IPS-15b (cell line): ENCODE data around the gene PRMT1.

ENCODE experiments used
- H3K27me3 ChIP-seq: one replicate; pipeline ENCODE4 v1.6.1; 2013; ENCODE audit warnings: low read length; ENCODE audit not compliant: control insufficient read depth, insufficient read depth
- H3K36me3 ChIP-seq: one replicate; pipeline ENCODE4 v1.6.1; 2013; ENCODE audit warnings: low read length; ENCODE audit not compliant: control insufficient read depth, insufficient read depth
- H3K4me1 ChIP-seq: one replicate; pipeline ENCODE4 v1.6.1; 2013; ENCODE audit warnings: mild to moderate bottlenecking, low read length; ENCODE audit not compliant: control insufficient read depth, insufficient read depth
- H3K4me3 ChIP-seq: one replicate; pipeline ENCODE4 v1.5.1; 2013; ENCODE audit warnings: low read depth, low read length
- H3K9ac ChIP-seq: one replicate; pipeline ENCODE4 v1.6.1; 2013; ENCODE audit warnings: low read depth, mild to moderate bottlenecking, low read length
- H3K9me3 ChIP-seq: one replicate; pipeline ENCODE4 v1.6.1; 2013; ENCODE audit warnings: mild to moderate bottlenecking, low read length; ENCODE audit not compliant: control insufficient read depth, insufficient read depth

PRMT1 gene

DNA sequence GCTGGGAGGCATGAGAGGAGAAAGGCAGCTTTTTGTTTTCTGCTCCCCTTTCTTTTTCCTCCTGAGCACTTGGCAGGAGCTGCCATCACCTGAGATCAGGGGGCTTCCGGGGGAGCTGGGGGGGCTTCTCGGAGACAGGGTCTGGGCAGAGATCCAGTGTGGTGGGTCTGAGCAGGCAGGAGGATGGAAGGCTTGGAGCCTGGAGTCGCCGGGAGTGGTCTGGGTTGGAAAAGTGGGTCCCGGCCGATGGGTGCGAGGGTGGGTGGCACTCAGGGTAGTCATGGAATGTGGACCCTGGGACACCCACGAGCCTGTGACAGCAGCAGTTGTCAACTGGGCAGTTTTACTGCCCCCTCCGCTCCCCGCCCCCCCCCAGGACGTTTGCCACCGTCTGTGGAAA is 10.1 kb downstream of the PRMT1 start:
- peaks cover 3% of the 10 kb centered on the region for H3K4me1 ChIP-seq
- no peak overlapping the region for H3K9ac ChIP-seq
- H3K36me3 ChIP-seq: peaks cover 47% of the 10 kb centered on the region
- no peaks in the 10 kb centered on the region for H3K27me3 ChIP-seq
- H3K4me3 ChIP-seq: no peak overlapping the region
- H3K9me3 ChIP-seq: no peaks in the 10 kb centered on the region

DNA sequence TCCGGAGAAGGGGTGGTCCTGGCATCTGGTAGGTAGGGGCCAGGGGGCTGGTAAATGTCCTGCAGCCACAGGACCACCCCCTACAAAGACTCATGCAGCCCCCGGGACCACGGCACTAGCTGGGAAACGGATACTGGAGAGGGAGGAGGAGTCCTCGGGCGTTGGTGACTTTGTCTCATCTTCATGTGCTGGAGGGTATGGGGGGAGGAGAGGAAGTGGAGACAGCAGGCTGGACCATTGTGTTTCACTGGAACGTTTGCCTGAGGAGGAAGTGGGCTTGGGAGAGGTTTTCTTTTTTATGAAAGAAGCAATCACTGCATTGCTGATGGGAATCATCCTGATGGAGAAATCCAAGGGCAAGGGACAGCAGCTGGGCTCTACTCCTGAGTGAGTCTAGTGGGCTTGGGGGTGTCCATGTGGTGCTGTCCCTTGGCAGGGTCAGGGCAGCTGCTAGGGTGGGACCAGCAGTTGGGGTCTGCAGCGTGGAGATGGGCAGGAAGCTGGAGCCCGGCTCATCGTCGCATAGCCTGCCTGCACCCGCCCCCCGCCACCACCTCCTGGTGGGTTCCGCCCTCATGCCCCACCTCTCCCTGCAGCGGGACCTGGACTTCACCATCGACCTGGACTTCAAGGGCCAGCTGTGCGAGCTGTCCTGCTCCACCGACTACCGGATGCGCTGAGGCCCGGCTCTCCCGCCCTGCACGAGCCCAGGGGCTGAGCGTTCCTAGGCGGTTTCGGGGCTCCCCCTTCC is 10.7 kb downstream of the PRMT1 start:
- H3K9me3 ChIP-seq: no peaks in the 10 kb centered on the region
- H3K9ac ChIP-seq: no peak overlapping the region
- H3K27me3 ChIP-seq: no peaks in the 10 kb centered on the region
- H3K4me3 ChIP-seq: no peak overlapping the region
- H3K36me3 ChIP-seq: peaks cover 42% of the 10 kb centered on the region
- peaks cover 3% of the 10 kb centered on the region for H3K4me1 ChIP-seq

DNA sequence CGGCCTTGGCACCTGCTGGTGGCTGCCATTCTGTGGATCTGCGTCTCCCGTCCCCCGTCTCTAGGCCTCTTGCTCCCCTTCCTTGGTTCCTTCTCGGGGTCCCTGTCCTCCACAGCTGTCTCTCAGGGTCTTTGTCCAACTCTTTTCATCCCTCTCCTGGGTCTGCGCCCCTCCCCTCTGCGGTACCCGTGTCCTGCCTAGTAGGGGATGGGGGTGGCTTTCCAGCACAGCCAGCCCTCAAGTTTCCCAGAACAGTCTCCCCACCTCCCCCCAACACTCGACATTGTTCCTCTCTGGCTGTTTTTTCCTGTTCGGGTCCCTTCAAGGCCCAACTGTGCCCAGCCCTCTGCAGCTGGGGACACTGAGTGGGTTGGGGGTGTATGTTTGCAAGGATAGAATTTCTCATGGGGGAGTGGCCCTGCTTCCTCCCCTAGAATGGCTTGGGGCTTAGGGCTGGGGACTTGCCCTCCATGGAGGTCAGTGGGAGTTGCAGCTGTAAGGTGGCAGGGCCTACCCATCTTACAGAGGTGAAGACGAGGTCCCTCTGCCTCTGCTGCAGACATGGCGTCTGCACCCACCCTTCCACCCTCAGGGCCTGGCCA is 11.6 kb downstream of the PRMT1 start:
- Histone ChIP-seq H3K4me3 (peak overlapping the region; percentile 65), H3K9ac (no peak overlapping the region), H3K9me3 (no peaks in the 10 kb centered on the region), H3K36me3 (peaks cover 43% of the 10 kb centered on the region), H3K27me3 (no peaks in the 10 kb centered on the region), H3K4me1 (peaks cover 3% of the 10 kb centered on the region)

DNA sequence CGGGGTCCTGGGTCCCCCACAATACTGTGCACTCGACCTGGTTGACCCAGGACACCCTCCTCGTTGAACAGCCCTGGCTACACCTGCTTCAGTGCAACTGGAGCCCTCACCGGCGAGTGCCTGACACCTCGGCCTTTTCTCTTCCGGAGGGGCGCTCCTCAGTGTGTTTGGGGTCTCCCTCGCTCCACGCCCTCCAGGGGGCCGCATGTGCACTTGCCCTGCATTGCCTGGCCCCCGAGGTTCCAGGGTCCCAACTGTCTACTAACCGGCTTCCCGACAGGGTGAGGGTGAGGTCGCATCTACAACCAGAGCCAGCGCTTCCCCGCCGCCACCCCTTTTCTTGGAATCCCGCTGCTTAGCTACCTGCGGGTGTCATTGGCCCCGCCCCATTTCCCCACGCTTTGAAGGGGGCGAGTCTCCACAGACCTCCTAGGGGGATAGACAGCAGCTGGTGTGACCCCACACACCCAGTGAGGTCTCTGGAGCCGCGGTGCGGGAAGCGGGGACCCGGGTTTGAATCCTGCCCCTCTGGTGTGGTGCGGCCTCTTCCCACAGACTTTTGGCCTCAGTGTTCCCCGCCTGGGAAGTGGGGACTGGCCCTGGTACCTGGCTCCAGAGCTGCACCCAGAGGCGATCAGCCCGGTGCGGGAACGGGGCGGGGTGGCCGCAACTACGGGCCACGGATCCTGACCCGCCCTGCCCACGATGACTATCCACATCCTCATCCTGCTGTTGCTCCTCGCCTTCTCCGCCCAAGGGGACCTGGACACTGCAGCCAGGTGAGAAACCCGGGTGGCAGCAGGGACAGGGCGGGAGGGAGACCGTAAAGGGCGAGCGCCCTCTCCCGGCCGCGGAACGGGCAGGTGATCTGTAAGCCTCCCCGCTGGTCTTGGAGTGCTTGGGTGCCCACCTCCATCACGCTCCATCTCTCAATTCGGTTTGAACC is 12.3 kb downstream of the PRMT1 start, which contains the start of gene ADM5:
TSS of gene ADM5 (plus strand) at position 462 of the 946 bp plus-strand sequence. CDS start at position 706, 244 bp downstream.
- Histone ChIP-seq H3K27me3 (no peaks in the 10 kb centered on the region), H3K9ac (peak within 1 kb of the TSS; percentile 84), H3K36me3 (peaks cover 37% of the 10 kb centered on the region), H3K4me3 (peak within 1 kb of the TSS; percentile 65), H3K9me3 (no peaks in the 10 kb centered on the region), H3K4me1 (peaks cover 3% of the 10 kb centered on the region)

DNA sequence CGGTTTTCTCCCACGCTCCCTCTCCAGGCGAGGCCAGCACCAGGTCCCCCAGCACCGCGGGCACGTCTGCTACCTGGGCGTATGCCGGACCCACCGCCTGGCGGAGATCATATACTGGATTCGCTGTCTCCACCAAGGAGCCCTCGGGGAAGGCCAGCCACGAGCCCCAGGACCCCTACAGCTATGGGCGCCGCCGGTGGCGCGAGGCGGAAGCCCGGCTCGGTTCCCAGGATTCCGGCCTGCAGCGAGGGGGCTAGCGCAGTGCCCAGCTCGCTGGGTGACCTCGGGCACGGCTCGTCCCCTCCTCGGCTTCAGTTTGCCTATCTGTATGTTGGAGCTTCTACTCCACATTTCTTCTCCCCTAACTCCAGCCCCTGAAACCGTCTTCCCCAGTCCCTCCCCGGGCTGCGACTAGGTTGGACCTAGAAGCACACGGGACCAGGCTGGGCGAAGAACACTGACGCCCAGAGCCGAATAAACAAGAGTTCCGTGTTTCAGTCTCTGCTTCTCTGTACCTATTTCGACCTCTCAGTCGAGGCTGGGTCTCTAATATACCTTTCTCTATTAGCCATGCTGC is 13.1 kb downstream of the PRMT1 start:
- Histone ChIP-seq H3K27me3 (no peaks in the 10 kb centered on the region), H3K36me3 (peaks cover 31% of the 10 kb centered on the region), H3K9me3 (no peaks in the 10 kb centered on the region), H3K4me3 (peak overlapping the region; percentile 65), H3K9ac (peak overlapping the region; percentile 84), H3K4me1 (peaks cover 3% of the 10 kb centered on the region)

DNA sequence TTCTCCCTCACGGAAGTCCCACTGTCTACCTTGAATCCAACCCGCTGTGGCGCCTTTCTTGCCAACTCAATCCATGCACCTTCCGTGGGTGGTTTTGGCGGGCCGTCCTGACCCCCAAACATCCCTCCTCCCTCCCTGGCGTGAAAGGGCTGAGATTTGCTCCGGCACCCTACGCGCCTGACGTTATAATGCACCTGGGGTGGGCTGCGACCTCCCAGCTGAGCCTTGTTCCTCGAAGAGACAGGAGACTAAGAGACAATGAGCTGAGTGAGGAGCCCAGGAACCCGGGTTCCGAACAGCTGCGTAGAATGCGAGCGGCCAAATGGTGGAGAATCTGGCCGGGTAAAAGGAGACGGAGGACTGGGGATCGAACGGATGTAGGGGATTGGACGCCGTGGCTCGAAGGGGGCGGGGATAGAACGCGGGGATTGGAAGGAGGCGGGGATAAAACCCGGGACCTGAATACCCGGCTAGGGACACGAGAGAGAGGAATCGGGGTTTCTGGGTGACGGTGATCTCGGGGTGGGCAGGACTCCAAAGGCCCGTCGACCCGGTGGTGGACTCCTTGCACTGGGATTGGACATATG is 13.7 kb downstream of the PRMT1 start, which contains the start of gene CPT1C:
TSS of gene CPT1C (plus strand) at position 461 of the 587 bp plus-strand sequence. CDS start 1,137 bp downstream, outside the sequence.
- Histone ChIP-seq H3K27me3 (no peaks in the 10 kb centered on the region), H3K4me1 (peaks cover 3% of the 10 kb centered on the region), H3K9ac (peak within 1 kb of the TSS; percentile 84), H3K4me3 (peak within 1 kb of the TSS; percentile 65), H3K9me3 (no peaks in the 10 kb centered on the region), H3K36me3 (peaks cover 25% of the 10 kb centered on the region)

DNA sequence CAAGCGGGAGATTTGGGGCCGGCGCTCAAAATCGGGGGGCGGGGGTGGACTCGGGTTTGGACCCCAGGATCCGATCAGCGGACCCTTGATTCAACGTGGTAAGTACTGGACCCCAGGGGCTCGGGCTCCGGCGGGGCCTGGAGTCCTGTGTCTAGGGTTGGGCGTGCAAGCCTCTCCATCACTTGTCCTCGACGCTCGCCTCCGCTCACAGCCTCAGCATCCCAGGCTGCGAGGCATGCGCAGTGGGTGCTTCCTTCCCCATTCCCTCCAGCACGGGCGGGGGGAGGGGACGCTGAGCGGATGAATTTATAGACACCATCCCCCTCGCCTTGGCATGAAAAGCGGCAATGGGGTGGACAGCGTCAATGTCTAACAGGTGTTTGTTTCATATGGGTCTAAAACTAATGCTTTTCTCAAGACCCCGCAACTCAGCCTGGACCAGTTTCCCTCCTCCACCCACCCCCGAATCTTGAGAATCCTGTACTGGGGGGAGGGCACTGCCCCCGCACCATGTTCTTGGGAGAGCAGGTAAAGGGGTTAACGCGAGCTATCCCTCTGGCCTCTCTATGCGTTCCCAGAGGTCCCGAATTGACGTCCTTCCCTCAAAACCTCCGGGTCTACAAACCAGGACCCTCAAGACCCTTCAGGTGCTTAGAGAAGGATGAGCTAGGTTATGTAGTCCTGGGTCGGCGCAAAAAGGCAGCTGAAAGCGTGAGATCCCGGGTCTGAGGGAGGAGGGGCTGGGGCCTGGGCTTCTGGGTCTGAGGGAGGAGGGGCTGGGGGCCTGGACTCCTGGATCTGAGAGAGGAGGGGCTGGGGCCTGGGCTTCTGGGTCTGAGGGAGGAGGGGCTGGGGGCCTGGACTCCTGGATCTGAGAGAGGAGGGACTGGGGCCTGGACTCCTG is 14.4 kb downstream of the PRMT1 start:
- H3K4me1 ChIP-seq: peaks cover 3% of the 10 kb centered on the region
- H3K9ac ChIP-seq: no peak overlapping the region
- peak overlapping the region; percentile 65 for H3K4me3 ChIP-seq
- H3K9me3 ChIP-seq: no peaks in the 10 kb centered on the region
- peaks cover 18% of the 10 kb centered on the region for H3K36me3 ChIP-seq
- no peaks in the 10 kb centered on the region for H3K27me3 ChIP-seq

DNA sequence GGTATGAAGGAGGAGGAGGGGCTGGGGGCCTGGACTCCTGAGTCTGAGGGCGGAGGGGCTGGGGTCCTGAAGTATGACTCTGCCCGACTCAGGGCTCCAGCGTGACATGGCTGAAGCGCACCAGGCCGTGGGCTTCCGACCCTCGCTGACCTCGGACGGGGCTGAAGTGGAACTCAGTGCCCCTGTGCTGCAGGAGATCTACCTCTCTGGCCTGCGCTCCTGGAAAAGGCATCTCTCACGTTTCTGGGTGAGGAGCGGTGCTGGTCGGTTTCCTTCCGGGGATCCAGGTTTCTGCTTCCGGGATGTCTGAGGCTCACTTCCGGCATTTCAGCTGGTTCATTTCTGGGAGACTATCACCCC is 15.1 kb downstream of the PRMT1 start:
- Histone ChIP-seq H3K9ac (no peak overlapping the region), H3K4me3 (peak overlapping the region; percentile 45)

DNA sequence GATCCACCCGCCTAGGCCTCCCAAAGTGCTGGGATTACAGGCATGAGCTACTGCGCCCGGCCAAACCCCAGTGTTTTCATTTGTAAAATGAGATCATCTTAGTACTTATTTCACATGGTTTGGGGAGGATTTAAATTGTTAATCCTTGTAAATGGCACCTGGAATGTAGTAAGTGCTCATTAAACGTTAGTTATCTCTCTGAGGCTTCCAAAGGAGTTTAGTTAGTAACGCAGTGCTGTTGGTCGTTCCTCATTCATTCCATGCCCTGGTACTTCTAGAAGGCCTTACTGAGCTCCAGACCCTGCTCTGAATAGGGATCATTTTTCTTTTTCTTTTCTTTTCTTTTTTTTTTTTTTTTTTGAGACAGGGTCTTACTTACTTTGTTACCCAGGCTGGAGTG is 19.0 kb downstream of the PRMT1 start:
- no peak overlapping the region for H3K9ac ChIP-seq
- H3K36me3 ChIP-seq: peaks cover 9% of the 10 kb centered on the region
- no peak overlapping the region for H3K4me3 ChIP-seq
- H3K9me3 ChIP-seq: no peaks in the 10 kb centered on the region
- H3K4me1 ChIP-seq: no peaks in the 10 kb centered on the region
- H3K27me3 ChIP-seq: no peaks in the 10 kb centered on the region

More for the DNA sequence above, 15.1 kb downstream of the PRMT1 start:
- H3K4me1 ChIP-seq: peaks cover 3% of the 10 kb centered on the region
- H3K9me3 ChIP-seq: no peaks in the 10 kb centered on the region
- H3K36me3 ChIP-seq: peaks cover 15% of the 10 kb centered on the region
- H3K27me3 ChIP-seq: no peaks in the 10 kb centered on the region

DNA sequence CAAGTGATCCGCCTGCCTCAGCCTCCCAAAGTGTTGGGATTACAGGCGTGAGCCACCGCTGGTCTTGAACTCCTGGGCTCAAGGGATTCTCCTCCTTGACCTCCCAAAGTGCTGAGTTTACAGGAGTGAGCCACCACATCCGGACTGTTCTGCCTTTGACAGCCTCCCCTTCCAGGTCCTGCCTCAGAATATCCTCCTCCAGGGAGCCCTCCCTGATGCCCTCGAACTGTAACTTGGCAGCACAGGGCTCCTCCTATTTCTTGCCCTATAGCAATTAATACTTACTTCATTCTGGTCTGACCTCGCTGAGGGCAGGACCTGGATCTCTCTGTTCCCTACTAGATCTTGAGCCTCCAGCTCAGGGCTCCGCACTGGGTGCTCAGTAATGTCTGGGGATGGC is 19.8 kb downstream of the PRMT1 start:
- Histone ChIP-seq H3K36me3 (peaks cover 9% of the 10 kb centered on the region), H3K27me3 (no peaks in the 10 kb centered on the region)

More for the DNA sequence above, 19.8 kb downstream of the PRMT1 start:
- Histone ChIP-seq H3K9ac (no peak overlapping the region), H3K4me3 (no peak overlapping the region), H3K9me3 (no peaks in the 10 kb centered on the region), H3K4me1 (no peaks in the 10 kb centered on the region)
